SK-N-SH (cell line): ENCODE results near the gene PACSIN1. TPM values are rescaled to one million over a fixed set of nuclear protein-coding genes. Genes with fewer than 3 reads are reported as not detected.

Experiments used
- GATA2 ChIP-seq: sonication (generic); formaldehyde crosslinking; IDR thresholded peaks from 2 replicates; pipeline ENCODE4 v1.5.0; 2020; ENCODE audit warnings: mild to moderate bottlenecking, missing genetic modification reagents
- polyA plus RNA-seq, 3 experiments: library from polyadenylated mRNA; depleted of rRNA; stranded (reverse); fragments of >200 nt; gene quantifications; 2 replicates each; pipeline ENCODE4 v1.2.3, GENCODE V29; 2012

Gene PACSIN1
- polyA plus RNA-seq, 1 of the 3 experiments (the other 2 are of a cell fraction): 0.05 TPM

GRCh38 chr6:34584694-34585093 lies 118.8 kb downstream of the PACSIN1 start (continued):
- TF ChIP-seq GATA2 (CRISPR knock-in tag): no peak

Other genes with a start within 250 kb of the PACSIN1 start
- 185 and 433 TPM in 2 replicates for gene HMGA1, start 229.2 kb upstream of the PACSIN1 start, polyA plus RNA-seq (2012; rRNA removed)
- gene SMIM29, start 217.1 kb upstream of the PACSIN1 start, polyA plus RNA-seq (2012; rRNA removed): 50.2 and 52.2 TPM in 2 replicates
- 11.9 and 14.4 TPM in 2 replicates for gene NUDT3, start 73.4 kb upstream of the PACSIN1 start, polyA plus RNA-seq (2012; rRNA removed)
- gene RPS10, start 40.0 kb upstream of the PACSIN1 start, polyA plus RNA-seq (2012; rRNA removed): 4,475 and 5,166 TPM in 2 replicates
- gene SPDEF, start 90.3 kb downstream of the PACSIN1 start, polyA plus RNA-seq (2012; rRNA removed): 0.03 and 0.10 TPM in 2 replicates
- gene ILRUN, start 230.7 kb downstream of the PACSIN1 start, polyA plus RNA-seq (2012; rRNA removed): 19.5 and 22.8 TPM in 2 replicates